Measurements from ENCODE around the gene FBLN2.
A peak's percentile ranks its signal among the peaks of the same experiment; 100 is the strongest.
"Not testable (repeated sequence)": the region's sequence is repeated elsewhere in the genome, so short reads cannot be mapped to it uniquely, and the experiment has no call there.

Gene FBLN2

GRCh38 chr3:13548696-13549622, at the start of gene FBLN2:
FBLN2 (plus strand) TSS chr3:13549125; CDS start chr3:13570356, 21,231 bp downstream.
- DNase-seq (ENCODE audit: low read depth in 2 of 2), result peak in 1 of 2 donors; percentile 13

- not testable (repeated sequence) for DNase-seq (ENCODE audit: low read depth in 2 of 2)
Observed at GRCh38 chr3:13499246-13499645, 49.7 kb upstream of the FBLN2 start.

- DNase-seq (ENCODE audit: low read depth in 2 of 2), result no peak
Observed at GRCh38 chr3:13500133-13500885, 48.6 kb upstream of the FBLN2 start.

GRCh38 chr3:13501056-13501455, 47.9 kb upstream of the FBLN2 start:
- no peak for DNase-seq (ENCODE audit: low read depth in 2 of 2)

- DNase-seq (ENCODE audit: low read depth in 2 of 2), result no peak
Observed at GRCh38 chr3:13501521-13501920, 47.4 kb upstream of the FBLN2 start.

- DNase-seq (ENCODE audit: low read depth in 2 of 2), result no peak
Observed at GRCh38 chr3:13501958-13502790, 46.8 kb upstream of the FBLN2 start.

- no peak for DNase-seq (ENCODE audit: low read depth in 2 of 2)
Observed at GRCh38 chr3:13502791-13503060, 46.2 kb upstream of the FBLN2 start.

- no peak for DNase-seq (ENCODE audit: low read depth in 2 of 2)
Observed at GRCh38 chr3:13504161-13504831, 44.6 kb upstream of the FBLN2 start.

- DNase-seq (ENCODE audit: low read depth in 2 of 2), result no peak
Observed at GRCh38 chr3:13505147-13506130, 43.5 kb upstream of the FBLN2 start.

GRCh38 chr3:13506239-13506638, 42.7 kb upstream of the FBLN2 start:
- no peak for DNase-seq (ENCODE audit: low read depth in 2 of 2)

GRCh38 chr3:13506680-13507079, 42.2 kb upstream of the FBLN2 start:
- DNase-seq (ENCODE audit: low read depth in 2 of 2), result no peak

- DNase-seq (ENCODE audit: low read depth in 2 of 2), result no peak
Observed at GRCh38 chr3:13507247-13507569, 41.7 kb upstream of the FBLN2 start.

GRCh38 chr3:13507570-13508339, 41.2 kb upstream of the FBLN2 start:
- DNase-seq (ENCODE audit: low read depth in 2 of 2), result no peak

- DNase-seq (ENCODE audit: low read depth in 2 of 2), result no peak
Observed at GRCh38 chr3:13508496-13508895, 40.4 kb upstream of the FBLN2 start.

GRCh38 chr3:13509059-13509815, 39.7 kb upstream of the FBLN2 start:
- DNase-seq (ENCODE audit: low read depth in 2 of 2), result no peak

- DNase-seq (ENCODE audit: low read depth in 2 of 2), result no peak
Observed at GRCh38 chr3:13509816-13510192, 39.1 kb upstream of the FBLN2 start.

- no peak for DNase-seq (ENCODE audit: low read depth in 2 of 2)
Observed at GRCh38 chr3:13512451-13512850, 36.5 kb upstream of the FBLN2 start.

GRCh38 chr3:13513051-13513912, 35.6 kb upstream of the FBLN2 start:
- DNase-seq (ENCODE audit: low read depth in 2 of 2), result no peak
